Endodermal cell (in vitro differentiated cells): ENCODE data around the gene TSEN15. TPM values are rescaled to one million over a fixed set of nuclear protein-coding genes. Genes with fewer than 3 reads are reported as not detected.

Experiments used
- DNase-seq: peaks from one replicate; pipeline ENCODE4 v3.0.0-alpha.2; 2017
- H3K27ac ChIP-seq: 2 replicates; pipeline ENCODE4 v1.5.1; 2013; ENCODE audit warnings: mild to moderate bottlenecking, low read depth, low read length, moderate library complexity
- H3K27me3 ChIP-seq: 2 replicates; pipeline ENCODE4 v1.6.1; 2013; ENCODE audit warnings: mild to moderate bottlenecking, low read length, moderate library complexity; ENCODE audit not compliant: insufficient read depth, control insufficient read depth, poor library complexity, severe bottlenecking
- H3K36me3 ChIP-seq: 2 replicates; pipeline ENCODE4 v1.7.0; 2013; ENCODE audit warnings: mild to moderate bottlenecking, low read length, moderate library complexity; ENCODE audit not compliant: control insufficient read depth, insufficient read depth
- H3K4me1 ChIP-seq: one replicate; pipeline ENCODE4 v1.7.0; 2013; ENCODE audit warnings: low read length; ENCODE audit not compliant: control insufficient read depth, insufficient read depth
- H3K4me3 ChIP-seq: 2 replicates; pipeline ENCODE4 v1.5.1; 2013; ENCODE audit warnings: mild to moderate bottlenecking, low read length, moderate library complexity
- H3K9ac ChIP-seq: 2 replicates; pipeline ENCODE4 v1.6.1; 2013; ENCODE audit warnings: mild to moderate bottlenecking, low read length, moderate library complexity; ENCODE audit not compliant: poor library complexity, severe bottlenecking; ENCODE audit errors: extremely low read depth
- H3K9me3 ChIP-seq: 2 replicates; pipeline ENCODE4 v1.6.1; 2013; ENCODE audit warnings: mild to moderate bottlenecking, low read length, moderate library complexity; ENCODE audit not compliant: control insufficient read depth
- H3K27ac Mint-ChIP-seq: 2 replicates; pipeline ENCODE4 v1.8.0; 2020; ENCODE audit warnings: mixed read lengths
- H3K27me3 Mint-ChIP-seq: 2 replicates; pipeline ENCODE4 v1.8.0; 2021; ENCODE audit warnings: mild to moderate bottlenecking, mixed read lengths; ENCODE audit not compliant: insufficient read depth
- H3K36me3 Mint-ChIP-seq: 2 replicates; pipeline ENCODE4 v1.8.0; 2020; ENCODE audit warnings: low read depth, mixed read lengths
- H3K4me1 Mint-ChIP-seq: 2 replicates; pipeline ENCODE4 v1.8.0; 2020; ENCODE audit warnings: mixed read lengths
- H3K4me3 Mint-ChIP-seq: 2 replicates; pipeline ENCODE4 v1.8.0; 2020; ENCODE audit warnings: mild to moderate bottlenecking, moderate library complexity, mixed read lengths
- H3K9me3 Mint-ChIP-seq: 2 replicates; pipeline ENCODE4 v1.8.0; 2020; ENCODE audit warnings: mild to moderate bottlenecking, mixed read lengths
- WGBS, 2 experiments: methylation state at CpG; one replicate each; pipeline versions ENCODE4 v1.1.5 to v1.1.7; 2013; ENCODE audit warnings: missing lambda C conversion rate in 2 of 2, mixed read lengths in 1 of 2; ENCODE audit not compliant: insufficient coverage in 1 of 2, insufficient read length in 1 of 2; 5-methylcytosine and 5-hydroxymethylcytosine counted together
- total RNA-seq, 2 donors: library from RNA; stranded (reverse); fragmentation: NEBNext Ultra II Directional in 1 of 2; extraction: Animal tissue kit (Norgen Biotek cat#: 25700) in 1 of 2; gene quantifications; 2 replicates in 1 of 2; 3 replicates in 1 of 2; pipeline ENCODE4 v1.2.1, GENCODE V29; 2021
- TF ChIP-seq, protein P1 (sequence below): fragments of 200-600 bp; sonication (generic); conservative IDR thresholded peaks from 2 replicates; pipeline ENCODE4 v1.5.0; 2021; ENCODE audit warnings: antibody characterized with exemption, mild to moderate bottlenecking

Gene TSEN15
- total RNA-seq, 2 donors from 2014 or later: 20.4 to 22.5 TPM

DNA sequence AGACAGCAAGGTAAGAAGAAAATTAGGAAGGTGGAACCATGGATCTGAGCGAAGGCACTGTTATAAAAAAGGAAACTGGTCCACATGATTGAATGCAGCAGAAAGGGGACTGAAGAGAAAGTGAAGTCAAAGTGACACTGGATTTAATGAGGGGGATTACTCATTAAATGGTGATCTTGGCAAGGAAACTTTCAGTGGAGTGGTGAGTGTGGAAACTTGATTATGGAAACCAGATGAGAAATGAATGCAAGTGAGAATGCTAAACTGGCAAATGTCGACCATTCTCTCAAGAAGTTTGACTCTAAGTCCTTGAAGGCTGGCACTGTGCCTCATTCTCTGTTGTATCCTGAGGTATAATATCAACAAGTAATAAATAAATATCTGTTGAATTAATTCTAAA, 37.3 kb upstream of the TSEN15 start:
- Histone ChIP-seq H3K36me3 (no peaks in the 10 kb centered on the region), H3K4me1 (no peaks in the 10 kb centered on the region), H3K9me3 (no peaks in the 10 kb centered on the region), H3K27me3 (peaks cover 13% of the 10 kb centered on the region), H3K27ac (no peak overlapping the region), H3K4me3 (no peak overlapping the region), H3K9ac (no peak overlapping the region)
- peaks cover 11% of the 10 kb centered on the region for H3K27me3 Mint-ChIP-seq
- no peak overlapping the region for H3K4me3 Mint-ChIP-seq
- TF ChIP-seq, protein P1, sequence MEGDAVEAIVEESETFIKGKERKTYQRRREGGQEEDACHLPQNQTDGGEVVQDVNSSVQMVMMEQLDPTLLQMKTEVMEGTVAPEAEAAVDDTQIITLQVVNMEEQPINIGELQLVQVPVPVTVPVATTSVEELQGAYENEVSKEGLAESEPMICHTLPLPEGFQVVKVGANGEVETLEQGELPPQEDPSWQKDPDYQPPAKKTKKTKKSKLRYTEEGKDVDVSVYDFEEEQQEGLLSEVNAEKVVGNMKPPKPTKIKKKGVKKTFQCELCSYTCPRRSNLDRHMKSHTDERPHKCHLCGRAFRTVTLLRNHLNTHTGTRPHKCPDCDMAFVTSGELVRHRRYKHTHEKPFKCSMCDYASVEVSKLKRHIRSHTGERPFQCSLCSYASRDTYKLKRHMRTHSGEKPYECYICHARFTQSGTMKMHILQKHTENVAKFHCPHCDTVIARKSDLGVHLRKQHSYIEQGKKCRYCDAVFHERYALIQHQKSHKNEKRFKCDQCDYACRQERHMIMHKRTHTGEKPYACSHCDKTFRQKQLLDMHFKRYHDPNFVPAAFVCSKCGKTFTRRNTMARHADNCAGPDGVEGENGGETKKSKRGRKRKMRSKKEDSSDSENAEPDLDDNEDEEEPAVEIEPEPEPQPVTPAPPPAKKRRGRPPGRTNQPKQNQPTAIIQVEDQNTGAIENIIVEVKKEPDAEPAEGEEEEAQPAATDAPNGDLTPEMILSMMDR: no peak
- no peak overlapping the region for H3K27ac Mint-ChIP-seq
- H3K4me1 Mint-ChIP-seq: peaks cover 2% of the 10 kb centered on the region
- 91% methylated on average over 1 to 2 of the region's 2 CpGs for WGBS, 2 experiments
- peaks cover 2% of the 10 kb centered on the region for H3K9me3 Mint-ChIP-seq
- H3K36me3 Mint-ChIP-seq: peaks cover 3% of the 10 kb centered on the region
- DNase-seq: no peak

DNA sequence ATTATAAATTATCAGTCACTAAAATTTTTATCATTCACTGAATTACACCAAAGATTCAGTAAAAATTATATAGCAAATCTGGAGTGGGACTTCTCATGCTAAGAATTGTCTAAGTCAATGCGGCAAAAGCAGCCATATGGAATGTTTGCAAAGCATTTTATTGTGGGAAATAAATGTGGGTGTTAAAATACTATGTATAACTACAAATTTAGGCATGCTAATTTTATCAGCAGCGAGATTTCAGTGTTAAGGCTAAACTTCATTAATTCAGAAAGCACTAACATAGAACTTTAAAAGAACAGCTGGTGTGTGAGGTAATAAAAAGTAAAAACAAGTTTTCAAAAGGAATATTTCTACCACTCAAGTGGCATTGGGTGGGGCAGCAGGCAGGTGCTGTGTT, 35.4 kb upstream of the TSEN15 start:
- Mint-ChIP-seq H3K27ac (no peak overlapping the region), H3K4me3 (no peak overlapping the region), H3K9me3 (peaks cover under 1% of the 10 kb centered on the region), H3K27me3 (peaks cover 13% of the 10 kb centered on the region), H3K4me1 (peaks cover 2% of the 10 kb centered on the region), H3K36me3 (peaks cover 3% of the 10 kb centered on the region)
- TF ChIP-seq, protein P1: no peak
- Histone ChIP-seq H3K27ac (no peak overlapping the region), H3K27me3 (peaks cover 19% of the 10 kb centered on the region), H3K9ac (no peak overlapping the region), H3K4me1 (no peaks in the 10 kb centered on the region), H3K4me3 (no peak overlapping the region), H3K9me3 (no peaks in the 10 kb centered on the region), H3K36me3 (no peaks in the 10 kb centered on the region)
- DNase-seq: no peak
- WGBS, 2 experiments: 100% methylated on average over 1 of the region's 2 CpGs

DNA sequence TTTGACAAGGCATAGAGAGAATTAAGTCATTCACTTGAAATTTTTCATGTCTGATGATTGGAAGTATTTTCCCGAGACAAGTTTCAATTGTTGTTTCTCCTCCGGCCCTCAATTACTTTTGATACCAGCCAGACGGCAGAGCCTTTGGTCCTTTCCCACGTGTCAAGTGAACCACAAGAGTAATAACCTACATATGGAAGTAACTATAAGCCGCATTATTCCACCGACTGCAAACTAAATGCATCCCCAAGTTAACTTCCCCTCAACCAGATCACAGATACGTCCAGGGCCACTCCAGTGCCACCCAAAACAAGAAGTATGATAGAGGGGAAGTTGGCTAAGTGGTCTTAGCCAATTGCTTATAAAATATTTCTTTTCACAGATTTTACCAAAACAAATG, 34.2 kb upstream of the TSEN15 start:
- H3K36me3 ChIP-seq: no peaks in the 10 kb centered on the region
- Mint-ChIP-seq H3K36me3 (peaks cover 3% of the 10 kb centered on the region), H3K27me3 (peaks cover 13% of the 10 kb centered on the region), H3K4me3 (no peak overlapping the region), H3K9me3 (no peaks in the 10 kb centered on the region), H3K27ac (no peak overlapping the region), H3K4me1 (peaks cover 9% of the 10 kb centered on the region)
- DNase-seq: no peak
- H3K27ac ChIP-seq: no peak overlapping the region
- H3K4me3 ChIP-seq: no peak overlapping the region
- no peaks in the 10 kb centered on the region for H3K9me3 ChIP-seq
- H3K4me1 ChIP-seq: no peaks in the 10 kb centered on the region
- H3K9ac ChIP-seq: no peak overlapping the region
- H3K27me3 ChIP-seq: peaks cover 19% of the 10 kb centered on the region
- TF ChIP-seq, protein P1: no peak
- 90 to 100% methylated on average over 1 to 7 of the region's 7 CpGs for WGBS, 2 experiments
